H1 (cell line): ENCODE results near the gene ANKS1A. TPM values are rescaled to one million over a fixed set of nuclear protein-coding genes. Genes with fewer than 3 reads are reported as not detected.

ENCODE experiments used
- ATF2 ChIP-seq: IDR thresholded peaks from 2 replicates; pipeline ENCODE4 v1.6.1; 2012; ENCODE audit warnings: low read length, inconsistent platforms
- CHD7 ChIP-seq: fragments of 300-600 bp; sonication (generic); IDR thresholded peaks from 2 replicates; pipeline ENCODE4 v1.7.1; 2012; ENCODE audit warnings: low read length, moderate library complexity, mild to moderate bottlenecking, inconsistent platforms; ENCODE audit not compliant: insufficient replicate concordance
- EP300 ChIP-seq, 2 experiments: IDR thresholded peaks; 1 replicate in 1 of 2; 2 replicates in 1 of 2; pipeline ENCODE4 v1.6.1; 2011 to 2012; ENCODE audit warnings: low read depth in 2 of 2, low read length in 2 of 2, mild to moderate bottlenecking in 2 of 2, borderline replicate concordance in 1 of 2, inconsistent platforms in 1 of 2, moderate library complexity in 1 of 2
- HDAC6 ChIP-seq: IDR thresholded peaks from one replicate; pipeline ENCODE4 v1.7.1; 2012; ENCODE audit warnings: low read depth, mild to moderate bottlenecking, inconsistent platforms, low read length, moderate library complexity
- POU5F1 ChIP-seq: IDR thresholded peaks from 2 replicates; pipeline ENCODE4 v1.6.1; 2011; ENCODE audit warnings: low read depth, mild to moderate bottlenecking, low read length, moderate library complexity
- RNF2 ChIP-seq: fragments of 200-900, 300-1000 bp; sonication (generic); IDR thresholded peaks from 2 replicates; pipeline ENCODE4 v1.7.1; 2016; ENCODE audit warnings: borderline replicate concordance, low read depth, mild to moderate bottlenecking, antibody characterized with exemption, low read length; ENCODE audit not compliant: poor library complexity, severe bottlenecking; ENCODE audit errors: missing control alignments
- SIX5 ChIP-seq: IDR thresholded peaks from 2 replicates; pipeline ENCODE4 v1.6.1; 2011; ENCODE audit warnings: mild to moderate bottlenecking, low read depth, low read length
- SP1 ChIP-seq: IDR thresholded peaks from 2 replicates; pipeline ENCODE4 v1.6.1; 2011; ENCODE audit warnings: low read depth, low read length
- TBP ChIP-seq: IDR thresholded peaks from 2 replicates; pipeline ENCODE4 v1.6.1; 2011; ENCODE audit warnings: low read depth, low read length, improper control_type of control experiment
- YY1 ChIP-seq: IDR thresholded peaks from 2 replicates; pipeline ENCODE4 v1.6.1; 2011; ENCODE audit warnings: low read depth, mild to moderate bottlenecking, low read length
- polyA plus RNA-seq, 7 experiments: library from polyadenylated mRNA; depleted of rRNA in 3 of 7; stranded (reverse) in 5 of 7; unstranded in 2 of 7; fragments of >200 nt in 5 of 7; fragments of 200-250 nt in 2 of 7; gene quantifications; 1 replicate in 5 of 7; 2 replicates in 1 of 7; 4 replicates in 1 of 7; pipeline versions ENCODE4 v1.2.1 to v1.2.3, GENCODE V29; 2011 to 2013; ENCODE audit warnings: missing spikeins in 2 of 7, mixed read lengths in 2 of 7
- total RNA-seq: library from RNA; stranded (reverse); fragmentation: NEBNext Ultra II Directional; extraction: Animal tissue kit (Norgen Biotek cat#: 25700); gene quantifications from 2 replicates; pipeline ENCODE4 v1.2.1, GENCODE V29; 2021

ANKS1A gene
- total and polyA plus RNA-seq, 2 of the 8 experiments (the other 6 are each of a cell fraction or from before 2014, with no cell fraction given), result 9.8 to 30.9 TPM

GRCh38 chr6:35136185-35136584 lies 247.1 kb downstream of the ANKS1A start (continued):
- TF ChIP-seq CHD7 (no peak), SIX5 (no peak), TBP (no peak), ATF2 (no peak), SP1 (no peak), YY1 (no peak), EP300 (IDR thresholded peaks at IDR 0.05; ENCODE audit: borderline replicate concordance in 1 of 2, low read depth in 2 of 2, low read length in 2 of 2) (no peak), RNF2 (no peak), POU5F1 (no peak), HDAC6 (no peak)
